Right lobe of liver (tissue), 4 donors: Measurements from ENCODE around the gene HAT1.

ENCODE experiments used
- CTCF ChIP-seq, 4 donors: fragments of 200-600 bp in 3 of 4; fragments of 450-650 bp in 1 of 4; IDR thresholded peaks; one replicate each; pipeline versions ENCODE4 v1.5.1 to v1.8.0; 2016 to 2022; ENCODE audit warnings: antibody characterized with exemption in 4 of 4, mild to moderate bottlenecking in 2 of 4
- POLR2A ChIP-seq: fragments of 450-650 bp; IDR thresholded peaks from one replicate; pipeline ENCODE4 v1.6.1; 2017; ENCODE audit warnings: antibody characterized with exemption, mild to moderate bottlenecking
- donor health status: DM: no; HTN: no; CAD: no.
- donor health status: DM: no; HTN: no; CAD: no.
- donor health status: DM: no; HTN: yes; CAD: no.

DNA sequence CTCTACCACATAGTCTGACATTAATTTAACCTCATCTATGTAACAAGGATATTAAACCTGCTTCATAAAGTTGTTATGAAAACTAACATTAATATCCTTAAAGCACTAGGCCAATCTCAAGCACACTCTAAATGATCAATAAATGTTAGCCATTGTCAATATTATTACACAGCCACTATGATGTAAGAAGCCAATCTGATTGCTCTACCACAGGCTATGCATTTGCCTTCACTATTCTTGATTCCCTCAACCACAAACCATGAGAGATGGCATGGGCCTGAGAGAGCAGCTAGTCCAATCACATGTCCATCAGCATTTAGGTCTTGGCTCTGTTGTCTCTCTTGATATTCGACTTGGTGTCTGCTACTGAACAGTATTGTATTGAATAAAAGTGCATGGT lies 32.5 kb upstream of the HAT1 start:
- TF ChIP-seq CTCF (IDR thresholded peaks at IDR 0.05) (no peak), POLR2A (no peak)
